Activated B cell treated with CpG ODN at 0.5 μM for 24 hours (primary cell): ENCODE data around the gene DOCK3. TPM values are rescaled to one million over a fixed set of nuclear protein-coding genes. Genes with fewer than 3 reads are reported as not detected.
A peak's percentile ranks its signal among the peaks of the same experiment; 100 is the strongest.

Source experiments
- ATAC-seq: fragments of 200-7000 bp; cut with Tn5 transposase; one replicate; pipeline ENCODE4 v1.10.0; 2021; ENCODE audit warnings: low read depth, mild to moderate bottlenecking, moderate library complexity
- CTCF ChIA-PET: fragments of 350-600 bp; sonication (Branson Sonifier 250); formaldehyde crosslinking; loops from one replicate; lab custom pipeline; 2021; ENCODE audit warnings: antibody characterized with exemption; lab: Charles Lee
- POLR2A ChIA-PET: fragments of 350-600 bp; sonication (Branson Sonifier 250); formaldehyde crosslinking; loops from one replicate; lab custom pipeline; 2021; ENCODE audit warnings: antibody characterized with exemption; lab: Charles Lee
- DNase-seq: peaks from one replicate; pipeline ENCODE4 v3.0.0; 2022
- H3K27ac Mint-ChIP-seq: one replicate; pipeline ENCODE4 v1.8.0; 2020; ENCODE audit warnings: mixed read lengths
- H3K27me3 Mint-ChIP-seq: one replicate; pipeline ENCODE4 v1.8.0; 2021; ENCODE audit warnings: mixed read lengths
- H3K36me3 Mint-ChIP-seq: one replicate; pipeline ENCODE4 v1.8.0; 2021; ENCODE audit warnings: low read depth, mixed read lengths
- H3K4me1 Mint-ChIP-seq: one replicate; pipeline ENCODE4 v1.8.0; 2021; ENCODE audit warnings: mixed read lengths
- H3K4me3 Mint-ChIP-seq: one replicate; pipeline ENCODE4 v1.8.0; 2020; ENCODE audit warnings: mild to moderate bottlenecking, mixed read lengths
- H3K9me3 Mint-ChIP-seq: one replicate; pipeline ENCODE4 v1.8.0; 2020; ENCODE audit warnings: mixed read lengths
- intact Hi-C: fragments of 100-400 bp; cut with micrococcal nuclease; formaldehyde crosslinking; loops from one replicate; pipeline ENCODE4 v1.15.1; 2024
- total RNA-seq: library from RNA; stranded (reverse); gene quantifications from 2 replicates; pipeline ENCODE4 v1.2.3, GENCODE V29; 2022
- TF ChIP-seq, protein P1 (sequence below): fragments of 200-600 bp; IDR thresholded peaks from one replicate; pipeline ENCODE4 v1.8.0; 2022; ENCODE audit warnings: antibody characterized with exemption, mild to moderate bottlenecking

DOCK3 gene
- total RNA-seq, 1 donor from 2014 or later, result 0.04 TPM

DNA sequence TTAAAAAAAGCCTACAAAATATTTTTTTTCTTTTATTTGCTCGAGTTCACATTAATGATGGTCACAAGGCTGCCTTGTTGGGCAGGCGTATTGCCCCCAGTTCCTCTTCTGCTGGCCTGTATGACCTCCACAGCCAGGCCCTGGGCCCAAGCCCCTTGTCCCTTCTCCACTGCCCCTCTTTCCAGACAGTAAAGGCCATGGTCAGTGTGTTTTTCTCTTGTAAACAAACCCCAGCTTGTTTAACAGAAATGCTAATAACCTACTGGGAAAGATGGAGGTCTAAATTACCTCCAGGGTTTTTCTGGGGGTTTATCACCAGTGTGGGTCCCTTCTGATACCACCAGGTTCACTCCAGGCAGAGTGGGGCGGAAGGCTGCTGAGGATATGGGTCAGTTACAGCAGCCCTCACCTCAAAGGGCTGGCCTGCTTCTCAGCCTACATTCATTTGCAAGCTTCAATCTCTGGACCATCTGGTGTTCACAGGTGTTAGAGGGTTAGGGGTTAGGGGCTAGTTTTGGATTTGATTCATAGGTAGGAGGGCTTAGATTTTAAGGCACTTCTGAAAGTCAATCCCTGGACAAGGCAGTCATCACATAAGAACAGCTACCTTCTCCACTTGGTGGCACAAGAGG, 708.3 kb downstream of the DOCK3 start:
- ChIA-PET CTCF (no interaction called here), POLR2A (interaction anchor here (0.8 to 3.8 kb wide), 2 partner anchors 766 to 813 kb away, joined by 3 to 25 read pairs; partner anchors contain the start of genes HEMK1 and MAPKAPK3)
- Mint-ChIP-seq H3K27me3 (peaks cover 7% of the 10 kb centered on the region), H3K36me3 (peaks cover 19% of the 10 kb centered on the region), H3K27ac (no peak overlapping the region), H3K9me3 (no peaks in the 10 kb centered on the region), H3K4me1 (peaks cover 39% of the 10 kb centered on the region), H3K4me3 (peak overlapping the region; percentile 44)
- TF ChIP-seq, protein P1, sequence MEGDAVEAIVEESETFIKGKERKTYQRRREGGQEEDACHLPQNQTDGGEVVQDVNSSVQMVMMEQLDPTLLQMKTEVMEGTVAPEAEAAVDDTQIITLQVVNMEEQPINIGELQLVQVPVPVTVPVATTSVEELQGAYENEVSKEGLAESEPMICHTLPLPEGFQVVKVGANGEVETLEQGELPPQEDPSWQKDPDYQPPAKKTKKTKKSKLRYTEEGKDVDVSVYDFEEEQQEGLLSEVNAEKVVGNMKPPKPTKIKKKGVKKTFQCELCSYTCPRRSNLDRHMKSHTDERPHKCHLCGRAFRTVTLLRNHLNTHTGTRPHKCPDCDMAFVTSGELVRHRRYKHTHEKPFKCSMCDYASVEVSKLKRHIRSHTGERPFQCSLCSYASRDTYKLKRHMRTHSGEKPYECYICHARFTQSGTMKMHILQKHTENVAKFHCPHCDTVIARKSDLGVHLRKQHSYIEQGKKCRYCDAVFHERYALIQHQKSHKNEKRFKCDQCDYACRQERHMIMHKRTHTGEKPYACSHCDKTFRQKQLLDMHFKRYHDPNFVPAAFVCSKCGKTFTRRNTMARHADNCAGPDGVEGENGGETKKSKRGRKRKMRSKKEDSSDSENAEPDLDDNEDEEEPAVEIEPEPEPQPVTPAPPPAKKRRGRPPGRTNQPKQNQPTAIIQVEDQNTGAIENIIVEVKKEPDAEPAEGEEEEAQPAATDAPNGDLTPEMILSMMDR, result no peak
- DNase-seq (no peak), ATAC-seq (no peak)
- intact Hi-C loops, result no loop called here

DNA sequence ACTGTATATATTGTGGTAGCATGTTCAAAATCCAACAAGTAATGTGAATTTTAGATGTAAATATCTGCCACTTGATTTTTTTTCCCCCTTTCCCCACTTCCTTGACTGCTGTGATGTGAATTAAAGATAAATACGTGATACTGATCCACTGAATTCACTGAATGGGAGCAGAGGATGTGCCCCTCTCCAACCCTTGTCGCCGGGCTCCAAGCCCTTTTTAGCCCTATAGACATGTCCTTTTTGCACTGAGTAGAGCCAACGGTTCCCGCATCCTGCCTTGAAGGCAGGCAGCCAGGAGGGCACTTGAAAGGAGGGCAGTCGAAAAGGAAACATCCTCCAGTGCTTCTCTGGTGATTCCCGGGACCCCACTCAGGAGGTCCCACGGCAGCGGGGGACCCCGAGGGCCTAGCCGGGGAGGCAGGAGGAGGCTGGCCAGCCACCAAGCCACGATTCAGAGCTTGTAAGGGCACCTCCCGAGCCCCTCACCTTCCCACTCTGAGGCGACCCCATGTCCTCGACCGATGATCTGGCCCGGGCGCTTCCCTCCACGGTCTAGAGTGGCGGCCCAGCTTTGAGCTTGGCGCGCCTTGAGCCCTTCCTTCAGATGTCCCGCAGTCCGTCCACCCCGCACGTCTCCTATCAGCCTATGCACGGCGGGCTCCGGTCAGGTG, 709.5 kb downstream of the DOCK3 start:
- intact Hi-C loops, result loop anchor here (2.0 kb wide), 1 partner anchor 1025 kb away; the partner anchor contains the start of gene TMEM115

GRCh38 chr3:51384726-51385473, 710.2 kb downstream of the DOCK3 start, which contains the start of gene MANF:
MANF (plus strand) TSS chr3:51385291; CDS start chr3:51385343, 52 bp downstream.
- Mint-ChIP-seq H3K27me3 (no peaks in the 10 kb centered on the region), H3K4me3 (peak within 1 kb of the TSS; percentile 99), H3K36me3 (peaks cover 32% of the 10 kb centered on the region), H3K27ac (peak within 1 kb of the TSS; percentile 98), H3K4me1 (peaks cover 49% of the 10 kb centered on the region), H3K9me3 (no peaks in the 10 kb centered on the region)
- DNase-seq (peak; percentile 89), ATAC-seq (peak; percentile 95)
- intact Hi-C loops, result loop anchor here (1.0 to 5.0 kb wide), 6 partner anchors 115 to 1152 kb away; partner anchors contain the start of genes C3orf18, DCAF1, PARP3 and TMEM115
- ChIA-PET POLR2A (interaction anchor here (0.6 to 3.8 kb wide), 21 partner anchors 10 to 1661 kb away, joined by 3 to 31 read pairs (median 5); partner anchors contain the start of genes C3orf18, CACNA2D2, CISH and DCAF1), CTCF (interaction anchor here (1.0 to 1.8 kb wide), 6 partner anchors 13 to 770 kb away, joined by 3 to 5 read pairs (median 4); partner anchors contain the start of gene DCAF1)
- TF ChIP-seq, protein P1, result no peak

More for the DNA sequence above, 709.5 kb downstream of the DOCK3 start:
- ChIA-PET POLR2A (interaction anchor here (0.5 to 3.8 kb wide), 11 partner anchors 108 to 814 kb away, joined by 3 to 31 read pairs (median 4); partner anchors contain the start of genes DCAF1, DOCK3, HEMK1 and MAPKAPK3), CTCF (interaction anchor here (1.0 to 1.4 kb wide), 5 partner anchors 116 to 769 kb away, joined by 3 to 5 read pairs (median 4); partner anchors contain the start of gene DCAF1)
- TF ChIP-seq, protein P1, result no peak
- Mint-ChIP-seq H3K4me3 (peak overlapping the region; percentile 99), H3K4me1 (peaks cover 43% of the 10 kb centered on the region), H3K36me3 (peaks cover 27% of the 10 kb centered on the region), H3K27me3 (peaks cover under 1% of the 10 kb centered on the region), H3K27ac (peak overlapping the region; percentile 98), H3K9me3 (no peaks in the 10 kb centered on the region)
- ATAC-seq (peak; percentile 8), DNase-seq (no peak)

DNA sequence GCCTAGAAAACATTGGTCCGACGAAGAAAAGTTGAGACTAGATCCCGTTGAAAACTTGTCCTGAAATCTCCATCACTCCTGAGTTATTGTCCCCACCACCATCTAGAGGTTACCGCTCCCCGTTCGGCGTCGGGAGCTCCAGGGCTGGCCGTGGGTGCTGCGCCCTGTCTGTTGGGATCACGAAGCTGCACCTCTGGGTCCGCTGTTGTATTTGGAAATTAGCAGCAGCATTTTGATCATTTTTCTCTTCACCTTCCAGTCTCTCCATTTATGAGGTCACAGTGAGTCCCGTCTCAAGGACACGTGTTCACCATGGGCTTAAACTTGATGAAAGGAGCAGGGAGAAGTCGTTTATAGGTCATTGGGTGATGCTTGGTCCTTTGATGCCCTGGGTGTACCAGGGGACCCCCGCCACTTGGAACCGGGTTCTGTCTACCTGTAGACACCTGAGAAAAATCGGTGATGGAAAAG, 710.9 kb downstream of the DOCK3 start:
- Mint-ChIP-seq H3K4me1 (peaks cover 53% of the 10 kb centered on the region), H3K36me3 (peaks cover 32% of the 10 kb centered on the region), H3K27me3 (no peaks in the 10 kb centered on the region), H3K4me3 (peak overlapping the region; percentile 99), H3K9me3 (no peaks in the 10 kb centered on the region), H3K27ac (peak overlapping the region; percentile 93)
- no peak for ATAC-seq
- intact Hi-C loops, result loop anchor here (1.0 to 5.0 kb wide), 6 partner anchors 115 to 1152 kb away; partner anchors contain the start of genes C3orf18, DCAF1, PARP3 and TMEM115
- TF ChIP-seq, protein P1, result no peak
- ChIA-PET CTCF (interaction anchor here (0.7 to 1.8 kb wide), 6 partner anchors 14 to 771 kb away, joined by 3 to 5 read pairs (median 3); partner anchors contain the start of gene DCAF1), POLR2A (interaction anchor here (0.6 to 3.8 kb wide), 20 partner anchors 9 to 1660 kb away, joined by 3 to 31 read pairs (median 7); partner anchors contain the start of genes C3orf18, CACNA2D2, CISH and DCAF1)
- DNase-seq, result no peak
